Epidermal melanocyte (primary cell): ENCODE data around the gene SLC9A7.

Experiments used
- DNase-seq: peaks from one replicate; pipeline ENCODE4 v3.0.0; 2011; ENCODE audit warnings: low spot score; ENCODE audit not compliant: insufficient read length

SLC9A7 gene

DNA sequence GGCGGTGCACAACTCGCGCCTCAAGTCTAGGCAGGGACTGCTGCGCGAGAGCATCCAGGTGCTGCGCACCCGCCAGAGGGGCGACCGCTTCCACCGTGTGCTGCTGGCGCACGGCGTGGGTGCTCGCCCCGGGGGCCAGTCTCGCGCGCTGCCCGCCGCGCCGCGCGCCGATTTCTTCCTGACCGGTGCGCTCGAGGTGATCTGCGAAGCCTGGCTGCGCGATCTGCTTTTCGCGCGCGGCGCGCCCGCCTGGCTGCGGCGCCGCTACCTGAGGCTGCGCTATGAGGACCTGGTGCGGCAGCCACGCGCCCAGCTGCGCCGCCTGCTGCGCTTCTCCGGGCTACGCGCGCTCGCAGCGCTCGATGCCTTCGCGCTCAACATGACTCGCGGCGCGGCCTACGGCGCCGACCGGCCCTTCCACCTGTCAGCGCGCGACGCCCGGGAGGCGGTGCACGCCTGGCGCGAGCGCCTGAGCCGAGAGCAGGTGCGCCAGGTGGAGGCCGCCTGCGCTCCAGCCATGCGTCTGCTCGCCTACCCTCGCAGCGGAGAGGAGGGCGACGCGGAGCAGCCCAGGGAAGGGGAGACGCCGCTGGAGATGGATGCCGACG is 184.0 kb downstream of the SLC9A7 start:
- DNase-seq, result no peak

DNA sequence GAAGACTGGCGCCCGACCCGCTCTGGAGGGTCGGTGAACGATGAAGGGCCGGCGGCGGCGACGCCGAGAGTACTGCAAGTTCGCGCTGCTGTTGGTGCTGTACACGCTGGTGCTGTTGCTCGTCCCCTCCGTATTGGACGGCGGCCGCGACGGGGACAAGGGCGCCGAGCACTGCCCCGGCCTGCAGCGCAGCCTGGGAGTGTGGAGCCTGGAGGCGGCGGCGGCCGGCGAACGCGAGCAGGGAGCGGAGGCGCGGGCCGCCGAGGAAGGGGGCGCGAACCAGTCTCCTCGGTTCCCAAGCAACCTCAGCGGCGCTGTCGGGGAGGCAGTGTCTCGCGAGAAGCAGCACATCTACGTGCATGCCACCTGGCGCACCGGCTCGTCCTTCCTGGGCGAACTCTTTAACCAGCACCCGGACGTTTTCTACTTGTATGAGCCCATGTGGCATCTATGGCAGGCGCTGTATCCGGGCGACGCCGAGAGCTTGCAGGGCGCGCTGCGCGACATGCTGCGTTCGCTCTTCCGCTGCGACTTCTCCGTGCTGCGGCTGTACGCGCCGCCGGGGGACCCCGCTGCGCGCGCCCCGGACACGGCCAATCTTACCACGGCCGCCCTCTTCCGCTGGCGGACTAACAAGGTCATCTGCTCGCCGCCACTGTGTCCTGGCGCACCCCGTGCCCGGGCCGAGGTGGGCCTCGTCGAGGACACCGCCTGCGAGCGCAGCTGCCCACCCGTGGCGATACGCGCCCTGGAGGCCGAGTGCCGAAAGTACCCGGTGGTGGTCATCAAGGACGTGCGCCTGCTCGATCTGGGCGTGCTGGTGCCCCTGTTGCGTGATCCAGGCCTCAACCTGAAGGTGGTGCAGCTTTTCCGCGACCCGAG is 184.8 kb downstream of the SLC9A7 start:
- DNase-seq, result no peak

DNA sequence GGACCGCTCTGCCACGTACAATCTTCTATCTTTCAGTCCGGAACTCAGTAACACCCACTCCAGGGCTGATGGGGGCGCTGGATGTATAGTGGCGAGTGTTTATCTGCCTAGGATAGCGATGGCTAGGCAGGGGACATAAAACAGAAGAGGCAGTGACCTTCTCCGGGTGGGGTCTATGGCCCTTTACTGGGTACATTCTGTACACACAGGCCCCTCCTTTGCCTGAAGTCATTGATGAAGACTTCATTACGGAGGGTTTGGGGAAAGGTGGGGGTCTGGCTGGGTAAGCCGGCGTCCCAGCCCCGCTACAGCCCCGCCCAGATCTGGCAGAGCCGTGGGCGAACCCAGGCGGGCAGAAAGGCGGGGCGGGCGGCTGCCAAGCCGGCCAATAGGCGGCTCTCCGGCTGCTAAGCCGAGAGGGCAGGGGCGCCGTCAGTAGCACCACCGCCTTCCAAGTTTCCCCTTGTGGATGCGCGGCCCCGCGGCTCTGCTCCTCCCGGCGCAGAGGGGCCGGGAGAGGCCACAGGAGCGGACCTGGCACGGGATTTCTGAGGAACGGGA is 185.5 kb downstream of the SLC9A7 start, which contains the start of gene CHST7:
Gene CHST7, plus strand, starts transcription at position 435 of the 561 bp plus-strand sequence. CDS start 167 bp downstream, outside the sequence.
- DNase-seq, result peak; percentile 22

DNA sequence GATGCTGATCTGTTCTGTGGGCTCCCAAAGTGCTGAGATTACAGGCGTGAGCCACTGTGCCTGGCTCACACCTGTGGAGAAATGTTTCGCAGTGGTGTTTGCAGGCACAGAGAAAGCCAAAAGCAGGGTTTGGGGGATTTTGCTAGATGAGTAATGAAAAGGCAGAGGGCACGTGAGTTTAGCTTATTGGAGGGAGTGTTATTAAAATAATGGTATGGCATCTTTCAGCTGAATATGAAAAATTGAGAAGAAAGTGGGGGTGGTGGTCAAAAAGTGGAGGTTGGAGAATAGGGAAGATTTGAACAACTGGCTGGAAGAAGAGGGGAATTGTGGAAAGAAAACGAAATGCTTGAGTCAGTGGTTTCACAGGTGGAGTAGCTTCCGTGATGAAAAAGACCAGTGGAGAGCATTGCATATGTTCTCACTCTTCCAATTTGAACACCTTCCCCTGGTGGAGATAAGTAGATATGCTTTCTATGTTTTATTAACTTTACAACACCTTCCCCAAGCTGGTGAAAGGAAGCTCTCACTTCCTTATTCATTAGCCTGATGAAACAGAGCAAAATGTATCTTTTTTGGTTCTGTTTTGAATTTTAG is 186.5 kb downstream of the SLC9A7 start:
- no peak for DNase-seq

DNA sequence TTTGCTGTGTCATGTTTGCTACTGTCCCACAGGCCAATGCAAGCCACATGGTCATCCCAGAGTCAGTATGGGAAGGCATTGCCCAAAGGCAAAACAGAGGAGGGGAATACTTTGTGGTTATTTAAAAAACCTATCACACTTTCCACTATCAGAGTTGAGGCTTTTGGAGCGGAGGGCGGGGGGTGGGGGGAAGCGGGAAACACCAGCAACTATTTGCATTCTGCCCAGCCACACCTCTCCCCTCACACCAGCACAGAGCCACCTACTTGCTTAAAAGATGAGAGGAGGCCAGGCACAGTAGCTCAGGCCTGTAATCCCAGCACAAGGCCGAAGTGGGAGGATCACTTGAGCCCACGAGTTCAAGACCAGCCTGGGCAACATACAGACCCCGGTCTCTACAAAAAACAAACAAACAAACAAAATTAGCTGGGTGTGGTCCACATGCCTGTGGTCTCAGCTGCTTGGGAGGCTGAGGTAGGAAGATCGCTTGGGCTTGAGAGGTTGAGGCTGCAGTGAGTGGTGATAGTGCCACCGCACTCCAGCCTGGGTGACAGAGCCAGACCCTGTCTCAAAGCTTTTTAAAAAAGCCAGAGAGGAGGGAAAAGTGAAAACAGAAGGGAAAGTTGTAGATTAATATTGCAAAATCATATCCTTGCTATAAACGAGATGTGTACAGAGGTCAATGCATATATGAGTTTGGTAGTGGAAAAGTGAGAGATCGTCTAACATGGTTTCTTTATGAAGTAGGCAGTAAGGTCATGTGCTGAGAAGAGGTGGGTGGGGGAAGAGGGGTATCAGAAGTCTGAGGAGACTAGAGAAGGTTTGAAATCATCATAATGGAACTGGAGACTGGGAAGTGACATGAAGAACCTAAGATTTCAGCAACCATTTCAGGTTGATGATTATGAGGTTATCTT is 187.2 kb downstream of the SLC9A7 start:
- DNase-seq, result no peak

DNA sequence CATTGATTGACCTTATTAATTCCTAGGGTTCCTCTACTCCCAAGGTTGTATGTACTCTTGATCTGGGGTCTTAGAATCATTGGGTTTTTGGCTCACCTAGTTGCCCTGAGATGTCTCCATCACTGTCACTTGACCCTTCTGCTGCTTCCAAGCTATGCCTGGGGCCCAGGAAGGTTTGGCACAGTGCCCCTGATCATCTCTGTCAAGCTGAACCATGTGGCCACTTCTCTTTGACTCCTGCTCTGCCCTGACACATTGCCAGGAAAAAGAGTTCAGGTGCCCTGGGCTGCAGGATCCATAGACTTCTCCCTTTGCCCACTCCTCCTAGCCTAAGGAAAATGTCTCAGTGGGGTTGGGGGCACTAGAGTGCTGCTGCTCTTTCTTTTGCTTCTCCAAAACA is 189.3 kb downstream of the SLC9A7 start:
- DNase-seq, result no peak

DNA sequence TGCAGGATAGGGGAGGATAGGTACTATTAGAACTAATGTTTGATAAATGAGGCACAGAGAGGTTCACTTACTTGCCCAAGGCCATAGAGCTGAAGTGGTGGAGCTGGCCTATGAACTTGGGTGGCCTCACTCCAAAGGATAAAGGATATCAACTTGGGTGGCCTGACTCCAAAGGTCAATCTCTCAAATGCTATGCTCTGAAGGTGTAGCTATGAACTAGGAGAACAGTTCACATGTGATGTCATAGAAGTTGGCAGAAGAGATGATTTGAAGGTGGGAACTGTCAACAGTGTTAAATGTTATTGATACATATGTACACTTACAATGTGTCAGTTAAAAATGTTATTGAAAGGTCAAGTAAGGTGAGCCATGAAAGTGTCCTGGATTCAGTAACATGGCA is 191.5 kb downstream of the SLC9A7 start:
- DNase-seq, result no peak

DNA sequence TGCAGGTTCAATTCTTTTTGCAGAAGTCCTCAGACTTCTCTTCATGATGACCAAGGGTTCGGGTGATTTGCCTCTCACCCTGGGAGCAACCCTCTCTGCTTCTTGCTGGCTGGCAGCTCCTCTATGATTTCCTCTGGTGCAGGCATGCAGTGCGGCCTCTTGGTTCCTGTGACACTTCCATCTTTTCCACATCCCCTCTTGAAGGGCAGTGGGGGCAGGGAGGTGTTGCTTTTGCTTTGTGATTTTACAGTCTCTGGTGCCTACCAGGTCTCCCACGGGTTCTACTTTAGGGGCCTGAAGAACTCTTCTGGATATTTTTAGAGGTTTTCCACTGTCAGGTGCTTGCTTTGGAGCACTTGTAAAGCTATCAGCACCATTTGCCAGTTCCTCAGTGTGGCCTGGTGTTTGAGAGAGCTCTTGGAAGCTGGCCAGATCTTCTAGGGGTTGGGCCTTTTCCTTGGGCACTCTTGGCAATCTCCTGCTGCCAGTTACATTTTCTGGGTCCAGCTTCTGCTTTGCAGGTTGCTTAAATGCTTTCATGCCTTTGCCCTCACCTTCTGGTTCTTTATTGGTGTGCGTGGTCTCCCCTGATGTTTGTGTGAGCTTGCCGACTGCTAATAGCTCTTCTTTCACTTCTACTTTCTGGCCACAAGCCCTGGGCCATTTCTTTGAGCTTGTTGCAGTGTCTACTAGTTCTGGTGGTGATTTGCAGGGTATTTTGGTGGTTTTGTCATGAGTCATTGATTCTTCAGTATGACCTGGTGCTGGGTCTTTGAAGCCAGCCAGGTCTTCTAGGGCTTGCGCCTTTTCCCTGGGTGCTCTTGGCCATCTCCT is 196.9 kb downstream of the SLC9A7 start:
- no peak for DNase-seq

DNA sequence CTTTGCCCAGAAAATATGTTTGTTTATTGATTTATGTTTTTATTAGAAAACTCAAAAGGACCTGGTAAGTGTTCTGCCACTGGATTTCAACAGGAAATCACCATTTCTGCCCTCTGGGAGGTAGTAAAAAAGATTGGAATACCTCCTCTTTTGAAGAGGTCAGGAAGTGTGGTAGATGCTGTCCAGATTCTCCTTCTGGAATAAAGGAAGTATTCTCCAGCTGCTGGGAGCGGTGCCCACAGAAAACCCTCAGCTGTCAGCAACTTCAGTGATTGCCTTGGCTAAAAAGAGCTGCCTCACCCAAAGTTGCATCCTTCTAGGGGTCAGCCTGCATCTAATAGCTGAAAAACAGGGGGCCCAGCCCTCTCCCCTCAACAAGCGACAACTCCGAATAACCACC is 199.9 kb downstream of the SLC9A7 start:
- DNase-seq, result no peak

DNA sequence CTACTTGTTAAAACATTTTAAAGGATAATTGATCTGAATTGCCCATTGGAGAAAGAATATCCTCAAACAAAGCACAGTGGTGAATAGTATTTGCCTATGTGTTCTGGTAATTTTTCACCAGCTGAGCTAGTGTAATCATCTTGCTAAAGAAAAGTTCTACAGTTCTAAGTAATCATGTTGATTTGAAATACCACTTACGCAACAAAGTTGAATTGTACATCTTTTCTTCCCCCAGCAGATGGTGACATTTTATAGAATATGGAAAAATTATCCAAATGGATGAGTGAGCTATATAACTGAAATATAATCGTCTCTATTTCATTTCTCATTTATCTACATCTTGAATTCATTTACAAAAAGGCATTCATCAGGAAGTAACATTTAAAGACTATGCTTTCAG is 204.0 kb downstream of the SLC9A7 start:
- DNase-seq, result no peak

DNA sequence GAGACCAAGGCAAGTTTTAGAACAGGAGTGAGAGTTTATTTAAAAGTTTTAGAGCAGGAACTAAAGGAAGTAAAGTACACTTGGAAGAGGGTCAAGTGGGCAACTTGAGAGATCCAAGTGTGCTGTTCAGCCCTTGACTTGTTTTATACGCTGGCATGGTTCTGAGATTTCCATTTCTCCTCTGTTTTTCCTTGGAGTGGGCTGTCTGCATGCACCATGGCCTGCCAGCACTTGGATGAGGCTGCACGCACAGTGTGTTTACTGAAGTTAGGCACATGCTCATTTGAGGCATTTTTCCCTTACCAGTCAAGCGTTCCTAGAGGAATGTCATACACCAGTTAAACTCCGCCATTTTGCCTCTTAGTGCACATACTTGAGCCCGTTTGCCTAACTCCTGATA is 205.0 kb downstream of the SLC9A7 start:
- no peak for DNase-seq

DNA sequence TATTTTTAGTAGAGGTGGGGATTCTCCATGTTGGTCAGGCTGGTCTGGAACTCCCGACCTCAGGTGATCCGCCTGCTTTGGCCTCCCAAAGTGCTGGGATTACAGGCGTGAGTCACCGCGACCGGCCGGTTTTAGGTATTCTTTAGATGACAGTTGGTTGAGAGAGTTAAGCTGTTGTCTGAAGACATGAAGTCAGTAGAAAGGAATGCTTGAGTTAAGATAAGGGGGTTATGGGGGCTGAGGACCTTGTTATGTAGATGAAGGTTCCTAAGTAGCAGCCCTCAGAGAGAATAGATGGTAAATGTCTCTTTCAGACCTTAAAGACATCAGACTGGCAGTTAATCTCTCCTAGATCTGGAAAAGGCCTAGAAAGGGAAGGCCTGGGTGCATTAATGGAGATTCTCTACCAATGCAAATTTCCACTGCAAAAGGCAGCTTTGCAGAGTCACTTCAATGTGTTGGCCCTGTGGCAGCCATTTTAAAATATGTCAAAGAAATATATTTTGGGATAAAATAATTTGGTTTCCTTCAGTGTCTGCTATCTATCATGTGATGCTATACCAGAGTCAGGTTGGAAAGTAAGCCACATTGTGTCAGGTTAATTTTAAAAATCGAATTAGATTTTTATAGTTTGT is 207.3 kb downstream of the SLC9A7 start:
- DNase-seq, result no peak

DNA sequence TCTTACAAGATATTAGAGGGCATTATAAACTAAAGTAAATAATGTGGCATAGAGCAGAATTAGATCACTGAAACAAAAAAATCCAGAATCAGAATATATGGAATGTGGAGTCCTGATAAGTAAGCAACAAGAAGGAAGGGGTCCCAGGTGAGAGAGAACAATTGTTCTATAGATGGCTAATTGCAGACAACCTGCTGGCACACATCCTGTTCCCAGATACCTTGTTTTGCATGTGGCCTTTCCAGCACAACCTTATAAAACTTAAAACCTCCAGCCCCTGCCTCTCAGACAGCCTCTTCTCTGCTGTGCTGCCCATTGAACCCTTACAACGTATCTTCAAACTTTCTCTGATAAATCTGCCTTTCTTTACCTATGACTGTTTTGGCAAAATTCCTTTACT is 209.0 kb downstream of the SLC9A7 start:
- DNase-seq, result no peak
